HEK293 (cell line): ENCODE data around the gene PROK1.

Experiments used
- CTCF ChIA-PET: fragments of 350-600 bp; formaldehyde crosslinking; extraction: SDS; loops from one replicate; lab custom pipeline; 2021; ENCODE audit warnings: antibody characterized with exemption; lab: Yijun Ruan, JAX
- POLR2A ChIA-PET: fragments of 300-600 bp; formaldehyde crosslinking; extraction: SDS; loops from one replicate; lab custom pipeline; 2020; ENCODE audit warnings: antibody characterized with exemption, inconsistent platforms; lab: Yijun Ruan, JAX
- H3K27ac ChIP-seq: fragments of 200-500 bp; sonication (Bioruptor generic); 2 replicates; pipeline ENCODE4 v1.5.1; 2014; ENCODE audit warnings: low read depth, low read length, control low read depth, inconsistent platforms; ENCODE audit errors: extremely low read depth
- H3K36me3 ChIP-seq, 2 experiments: fragments of 200-500 bp in 1 of 2; sonication (Bioruptor generic) in 1 of 2; 1 replicate in 1 of 2; 2 replicates in 1 of 2; pipeline ENCODE4 v1.5.1; 2014 to 2017; ENCODE audit warnings: inconsistent platforms in 2 of 2, low read length in 2 of 2; ENCODE audit not compliant: control insufficient read depth in 2 of 2, insufficient read depth in 1 of 2
- H3K4me1 ChIP-seq: fragments of 200-500 bp; sonication (Bioruptor generic); 2 replicates; pipeline ENCODE4 v1.5.1; 2014; ENCODE audit warnings: mild to moderate bottlenecking, low read length, inconsistent platforms; ENCODE audit not compliant: control insufficient read depth, insufficient read depth
- H3K4me3 ChIP-seq: 2 replicates; pipeline ENCODE4 v1.5.1; 2011; ENCODE audit warnings: low read depth, mild to moderate bottlenecking, control low read depth, low read length, moderate library complexity
- H3K9me3 ChIP-seq: fragments of 200-500 bp; sonication (Bioruptor generic); 2 replicates; pipeline ENCODE4 v1.5.1; 2014; ENCODE audit warnings: low read depth, low read length, inconsistent platforms; ENCODE audit not compliant: control insufficient read depth, insufficient read depth
- GLI4 ChIP-seq: fragments of 450-650 bp; formaldehyde crosslinking; IDR thresholded peaks from 2 replicates; pipeline ENCODE4 v1.5.1; 2016; ENCODE audit warnings: missing biosample characterization, missing genetic modification characterization
- SALL2 ChIP-seq: fragments of 450-650 bp; formaldehyde crosslinking; IDR thresholded peaks from 2 replicates; pipeline ENCODE4 v1.5.0; 2017; ENCODE audit warnings: missing biosample characterization, mild to moderate bottlenecking, missing genetic modification characterization, borderline replicate concordance
- TSHZ1 ChIP-seq: fragments of 450-650 bp; formaldehyde crosslinking; IDR thresholded peaks from 2 replicates; pipeline ENCODE4 v1.5.1; 2016; ENCODE audit warnings: missing biosample characterization, missing genetic modification characterization, borderline replicate concordance
- ZBTB21 ChIP-seq: fragments of 450-650 bp; formaldehyde crosslinking; IDR thresholded peaks from 2 replicates; pipeline ENCODE4 v1.5.1; 2017; ENCODE audit warnings: missing biosample characterization, missing genetic modification characterization
- ZEB2 ChIP-seq: fragments of 450-650 bp; formaldehyde crosslinking; IDR thresholded peaks from 2 replicates; pipeline ENCODE4 v1.5.1; 2016; ENCODE audit warnings: missing biosample characterization, missing genetic modification characterization
- ZNF133 ChIP-seq: fragments of 450-650 bp; formaldehyde crosslinking; IDR thresholded peaks from 2 replicates; pipeline ENCODE4 v1.5.1; 2016; ENCODE audit warnings: missing biosample characterization, missing genetic modification characterization
- ZNF302 ChIP-seq: fragments of 450-650 bp; formaldehyde crosslinking; IDR thresholded peaks from 2 replicates; pipeline ENCODE4 v1.5.1; 2016; ENCODE audit warnings: missing biosample characterization, missing genetic modification characterization, low read depth
- ZNF416 ChIP-seq: fragments of 450-650 bp; formaldehyde crosslinking; IDR thresholded peaks from 2 replicates; pipeline ENCODE4 v1.5.1; 2016; ENCODE audit warnings: missing biosample characterization, missing genetic modification characterization
- ZNF488 ChIP-seq: fragments of 450-650 bp; formaldehyde crosslinking; IDR thresholded peaks from 2 replicates; pipeline ENCODE4 v1.5.1; 2016; ENCODE audit warnings: missing biosample characterization, missing genetic modification characterization
- ZNF621 ChIP-seq: fragments of 450-650 bp; formaldehyde crosslinking; IDR thresholded peaks from 2 replicates; pipeline ENCODE4 v1.5.1; 2017; ENCODE audit warnings: missing biosample characterization, missing genetic modification characterization
- ZNF626 ChIP-seq: fragments of 450-650 bp; sonication (Bioruptor Pico); formaldehyde crosslinking; IDR thresholded peaks from 2 replicates; pipeline ENCODE4 v1.5.1; 2018; ENCODE audit warnings: missing biosample characterization, missing genetic modification characterization, inconsistent platforms
- ZSCAN23 ChIP-seq: fragments of 450-650 bp; formaldehyde crosslinking; IDR thresholded peaks from 2 replicates; pipeline ENCODE4 v1.5.1; 2016; ENCODE audit warnings: missing biosample characterization, missing genetic modification characterization
- TF ChIP-seq, protein P1 (sequence below): fragments of 450-650 bp; formaldehyde crosslinking; optimal IDR thresholded peaks from 2 replicates; pipeline ENCODE3; 2016; ENCODE audit warnings: missing biosample characterization, mild to moderate bottlenecking, missing genetic modification characterization
- TF ChIP-seq, protein P2 (sequence below): fragments of 450-650 bp; formaldehyde crosslinking; IDR thresholded peaks from 2 replicates; pipeline ENCODE4 v1.5.1; 2016; ENCODE audit warnings: missing biosample characterization, missing genetic modification characterization
- TF ChIP-seq, protein P3 (sequence below): fragments of 450-650 bp; formaldehyde crosslinking; IDR thresholded peaks from 2 replicates; pipeline ENCODE4 v1.5.1; 2016; ENCODE audit warnings: missing biosample characterization, missing genetic modification characterization, borderline replicate concordance
- TF ChIP-seq, protein P4 (sequence below): IDR thresholded peaks from 2 replicates; pipeline ENCODE4 v1.6.1; 2011; ENCODE audit warnings: mild to moderate bottlenecking, low read depth, low read length, borderline replicate concordance
- TF ChIP-seq, protein P5 (sequence below): fragments of 450-650 bp; formaldehyde crosslinking; IDR thresholded peaks from 2 replicates; pipeline ENCODE4 v1.5.1; 2017; ENCODE audit warnings: missing biosample characterization, missing genetic modification characterization
- TF ChIP-seq, protein P6 (sequence below): fragments of 450-650 bp; formaldehyde crosslinking; IDR thresholded peaks from 2 replicates; pipeline ENCODE4 v1.5.1; 2017; ENCODE audit warnings: missing biosample characterization, missing genetic modification characterization
- TF ChIP-seq, protein P7 (sequence below): fragments of 450-650 bp; formaldehyde crosslinking; IDR thresholded peaks from 2 replicates; pipeline ENCODE4 v1.5.0; 2017; ENCODE audit warnings: missing biosample characterization, missing genetic modification characterization, borderline replicate concordance

PROK1 gene

GRCh38 chr1:110498270-110498669, 47.3 kb downstream of the PROK1 start:
- Histone ChIP-seq H3K4me3 (no peak overlapping the region), H3K9me3 (no peaks in the 10 kb centered on the region), H3K36me3 (no peaks in the 10 kb centered on the region), H3K27ac (no peak overlapping the region), H3K4me1 (no peaks in the 10 kb centered on the region)
- TF ChIP-seq GLI4 (tag by site-specific recombination) (no peak), ZNF302 (tag by site-specific recombination) (no peak), ZNF133 (tag by site-specific recombination) (no peak), ZEB2 (tag by site-specific recombination) (no peak), ZNF416 (no peak), ZNF626 (tag by site-specific recombination) (no peak), ZNF621 (tag by site-specific recombination) (no peak), ZBTB21 (no peak), ZSCAN23 (tag by site-specific recombination) (no peak), ZNF488 (tag by site-specific recombination) (no peak), SALL2 (tag by site-specific recombination) (no peak), TSHZ1 (no peak)
- TF ChIP-seq, protein P1, sequence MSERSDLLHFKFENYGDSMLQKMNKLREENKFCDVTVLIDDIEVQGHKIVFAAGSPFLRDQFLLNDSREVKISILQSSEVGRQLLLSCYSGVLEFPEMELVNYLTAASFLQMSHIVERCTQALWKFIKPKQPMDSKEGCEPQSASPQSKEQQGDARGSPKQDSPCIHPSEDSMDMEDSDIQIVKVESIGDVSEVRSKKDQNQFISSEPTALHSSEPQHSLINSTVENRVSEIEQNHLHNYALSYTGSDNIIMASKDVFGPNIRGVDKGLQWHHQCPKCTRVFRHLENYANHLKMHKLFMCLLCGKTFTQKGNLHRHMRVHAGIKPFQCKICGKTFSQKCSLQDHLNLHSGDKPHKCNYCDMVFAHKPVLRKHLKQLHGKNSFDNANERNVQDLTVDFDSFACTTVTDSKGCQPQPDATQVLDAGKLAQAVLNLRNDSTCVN, result no peak
- TF ChIP-seq, protein P2, sequence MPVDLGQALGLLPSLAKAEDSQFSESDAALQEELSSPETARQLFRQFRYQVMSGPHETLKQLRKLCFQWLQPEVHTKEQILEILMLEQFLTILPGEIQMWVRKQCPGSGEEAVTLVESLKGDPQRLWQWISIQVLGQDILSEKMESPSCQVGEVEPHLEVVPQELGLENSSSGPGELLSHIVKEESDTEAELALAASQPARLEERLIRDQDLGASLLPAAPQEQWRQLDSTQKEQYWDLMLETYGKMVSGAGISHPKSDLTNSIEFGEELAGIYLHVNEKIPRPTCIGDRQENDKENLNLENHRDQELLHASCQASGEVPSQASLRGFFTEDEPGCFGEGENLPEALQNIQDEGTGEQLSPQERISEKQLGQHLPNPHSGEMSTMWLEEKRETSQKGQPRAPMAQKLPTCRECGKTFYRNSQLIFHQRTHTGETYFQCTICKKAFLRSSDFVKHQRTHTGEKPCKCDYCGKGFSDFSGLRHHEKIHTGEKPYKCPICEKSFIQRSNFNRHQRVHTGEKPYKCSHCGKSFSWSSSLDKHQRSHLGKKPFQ (tag by site-specific recombination), result no peak
- TF ChIP-seq, protein P3, sequence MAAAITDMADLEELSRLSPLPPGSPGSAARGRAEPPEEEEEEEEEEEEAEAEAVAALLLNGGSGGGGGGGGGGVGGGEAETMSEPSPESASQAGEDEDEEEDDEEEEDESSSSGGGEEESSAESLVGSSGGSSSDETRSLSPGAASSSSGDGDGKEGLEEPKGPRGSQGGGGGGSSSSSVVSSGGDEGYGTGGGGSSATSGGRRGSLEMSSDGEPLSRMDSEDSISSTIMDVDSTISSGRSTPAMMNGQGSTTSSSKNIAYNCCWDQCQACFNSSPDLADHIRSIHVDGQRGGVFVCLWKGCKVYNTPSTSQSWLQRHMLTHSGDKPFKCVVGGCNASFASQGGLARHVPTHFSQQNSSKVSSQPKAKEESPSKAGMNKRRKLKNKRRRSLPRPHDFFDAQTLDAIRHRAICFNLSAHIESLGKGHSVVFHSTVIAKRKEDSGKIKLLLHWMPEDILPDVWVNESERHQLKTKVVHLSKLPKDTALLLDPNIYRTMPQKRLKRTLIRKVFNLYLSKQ (tag by site-specific recombination), result no peak
- TF ChIP-seq, protein P4, sequence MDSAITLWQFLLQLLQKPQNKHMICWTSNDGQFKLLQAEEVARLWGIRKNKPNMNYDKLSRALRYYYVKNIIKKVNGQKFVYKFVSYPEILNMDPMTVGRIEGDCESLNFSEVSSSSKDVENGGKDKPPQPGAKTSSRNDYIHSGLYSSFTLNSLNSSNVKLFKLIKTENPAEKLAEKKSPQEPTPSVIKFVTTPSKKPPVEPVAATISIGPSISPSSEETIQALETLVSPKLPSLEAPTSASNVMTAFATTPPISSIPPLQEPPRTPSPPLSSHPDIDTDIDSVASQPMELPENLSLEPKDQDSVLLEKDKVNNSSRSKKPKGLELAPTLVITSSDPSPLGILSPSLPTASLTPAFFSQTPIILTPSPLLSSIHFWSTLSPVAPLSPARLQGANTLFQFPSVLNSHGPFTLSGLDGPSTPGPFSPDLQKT, result no peak
- TF ChIP-seq, protein P5, sequence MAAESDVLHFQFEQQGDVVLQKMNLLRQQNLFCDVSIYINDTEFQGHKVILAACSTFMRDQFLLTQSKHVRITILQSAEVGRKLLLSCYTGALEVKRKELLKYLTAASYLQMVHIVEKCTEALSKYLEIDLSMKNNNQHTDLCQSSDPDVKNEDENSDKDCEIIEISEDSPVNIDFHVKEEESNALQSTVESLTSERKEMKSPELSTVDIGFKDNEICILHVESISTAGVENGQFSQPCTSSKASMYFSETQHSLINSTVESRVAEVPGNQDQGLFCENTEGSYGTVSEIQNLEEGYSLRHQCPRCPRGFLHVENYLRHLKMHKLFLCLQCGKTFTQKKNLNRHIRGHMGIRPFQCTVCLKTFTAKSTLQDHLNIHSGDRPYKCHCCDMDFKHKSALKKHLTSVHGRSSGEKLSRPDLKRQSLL (tag by site-specific recombination), result no peak
- TF ChIP-seq, protein P6, sequence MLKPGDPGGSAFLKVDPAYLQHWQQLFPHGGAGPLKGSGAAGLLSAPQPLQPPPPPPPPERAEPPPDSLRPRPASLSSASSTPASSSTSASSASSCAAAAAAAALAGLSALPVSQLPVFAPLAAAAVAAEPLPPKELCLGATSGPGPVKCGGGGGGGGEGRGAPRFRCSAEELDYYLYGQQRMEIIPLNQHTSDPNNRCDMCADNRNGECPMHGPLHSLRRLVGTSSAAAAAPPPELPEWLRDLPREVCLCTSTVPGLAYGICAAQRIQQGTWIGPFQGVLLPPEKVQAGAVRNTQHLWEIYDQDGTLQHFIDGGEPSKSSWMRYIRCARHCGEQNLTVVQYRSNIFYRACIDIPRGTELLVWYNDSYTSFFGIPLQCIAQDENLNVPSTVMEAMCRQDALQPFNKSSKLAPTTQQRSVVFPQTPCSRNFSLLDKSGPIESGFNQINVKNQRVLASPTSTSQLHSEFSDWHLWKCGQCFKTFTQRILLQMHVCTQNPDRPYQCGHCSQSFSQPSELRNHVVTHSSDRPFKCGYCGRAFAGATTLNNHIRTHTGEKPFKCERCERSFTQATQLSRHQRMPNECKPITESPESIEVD (tag by site-specific recombination), result no peak
- TF ChIP-seq, protein P7, sequence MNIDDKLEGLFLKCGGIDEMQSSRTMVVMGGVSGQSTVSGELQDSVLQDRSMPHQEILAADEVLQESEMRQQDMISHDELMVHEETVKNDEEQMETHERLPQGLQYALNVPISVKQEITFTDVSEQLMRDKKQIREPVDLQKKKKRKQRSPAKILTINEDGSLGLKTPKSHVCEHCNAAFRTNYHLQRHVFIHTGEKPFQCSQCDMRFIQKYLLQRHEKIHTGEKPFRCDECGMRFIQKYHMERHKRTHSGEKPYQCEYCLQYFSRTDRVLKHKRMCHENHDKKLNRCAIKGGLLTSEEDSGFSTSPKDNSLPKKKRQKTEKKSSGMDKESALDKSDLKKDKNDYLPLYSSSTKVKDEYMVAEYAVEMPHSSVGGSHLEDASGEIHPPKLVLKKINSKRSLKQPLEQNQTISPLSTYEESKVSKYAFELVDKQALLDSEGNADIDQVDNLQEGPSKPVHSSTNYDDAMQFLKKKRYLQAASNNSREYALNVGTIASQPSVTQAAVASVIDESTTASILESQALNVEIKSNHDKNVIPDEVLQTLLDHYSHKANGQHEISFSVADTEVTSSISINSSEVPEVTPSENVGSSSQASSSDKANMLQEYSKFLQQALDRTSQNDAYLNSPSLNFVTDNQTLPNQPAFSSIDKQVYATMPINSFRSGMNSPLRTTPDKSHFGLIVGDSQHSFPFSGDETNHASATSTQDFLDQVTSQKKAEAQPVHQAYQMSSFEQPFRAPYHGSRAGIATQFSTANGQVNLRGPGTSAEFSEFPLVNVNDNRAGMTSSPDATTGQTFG (tag by site-specific recombination), result no peak
- ChIA-PET POLR2A (no interaction called here), CTCF (interaction anchor here (0.6 to 7.7 kb wide), 13 partner anchors 8 to 380 kb away, joined by 3 to 241 read pairs (median 12); partner anchors contain the start of gene KCNC4)
